Posterior cingulate gyrus (tissue), 11 donors: Measurements from ENCODE around the gene IRX2.

Experiments
- DNase-seq, 10 donors: peaks; one replicate each; pipeline versions ENCODE4 v3.0.0 to v3.0.0-alpha.2; 2020 to 2021; ENCODE audit warnings: mixed read lengths in 3 of 10
- intact Hi-C: fragments of 100-400 bp; cut with DNase I; formaldehyde crosslinking; loops from one replicate; pipeline ENCODE4 v1.15.1; 2023

IRX2 gene

DNA sequence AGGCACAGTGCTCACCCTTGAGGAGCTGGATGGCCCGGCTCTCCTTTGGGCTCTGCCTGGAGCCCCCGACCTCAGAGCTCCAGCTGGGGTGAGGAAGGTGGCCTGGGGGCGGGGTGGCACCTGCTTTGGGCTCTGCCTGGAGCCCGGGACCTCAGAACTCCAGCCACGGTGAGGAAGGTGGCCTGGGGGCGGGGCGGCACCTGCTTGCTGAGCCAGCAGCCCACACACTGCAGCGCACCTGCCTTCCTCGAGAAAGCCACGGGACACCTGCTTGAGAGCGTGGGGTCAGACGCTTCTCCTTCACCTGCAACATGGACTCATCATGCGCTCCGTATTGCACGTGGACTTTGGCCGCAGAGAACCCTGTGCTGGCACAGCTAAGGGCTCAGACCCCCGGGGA is 51.8 kb downstream of the IRX2 start:
- intact Hi-C loops: no loop called here
- DNase-seq: no peak

DNA sequence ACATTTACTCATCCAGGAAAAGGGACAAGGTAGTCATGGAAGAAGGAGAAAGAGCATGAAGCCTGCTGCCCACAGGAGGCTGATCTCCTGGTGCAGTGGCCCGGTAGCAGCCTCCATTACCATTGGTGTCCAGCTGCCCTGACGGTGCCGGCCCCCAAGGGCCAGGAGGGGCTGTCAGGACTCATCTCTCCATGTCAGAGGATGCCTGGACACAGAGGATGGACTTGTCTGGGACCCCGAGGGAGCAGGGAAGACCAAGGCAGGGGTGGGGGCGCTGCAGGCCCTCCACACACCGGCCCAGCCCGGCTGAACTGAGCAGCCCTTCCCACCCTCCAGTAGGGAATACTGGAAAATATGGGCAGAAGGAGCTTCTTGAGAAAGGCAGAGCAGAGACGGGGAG is 52.2 kb downstream of the IRX2 start:
- DNase-seq: no peak
- intact Hi-C loops: no loop called here

DNA sequence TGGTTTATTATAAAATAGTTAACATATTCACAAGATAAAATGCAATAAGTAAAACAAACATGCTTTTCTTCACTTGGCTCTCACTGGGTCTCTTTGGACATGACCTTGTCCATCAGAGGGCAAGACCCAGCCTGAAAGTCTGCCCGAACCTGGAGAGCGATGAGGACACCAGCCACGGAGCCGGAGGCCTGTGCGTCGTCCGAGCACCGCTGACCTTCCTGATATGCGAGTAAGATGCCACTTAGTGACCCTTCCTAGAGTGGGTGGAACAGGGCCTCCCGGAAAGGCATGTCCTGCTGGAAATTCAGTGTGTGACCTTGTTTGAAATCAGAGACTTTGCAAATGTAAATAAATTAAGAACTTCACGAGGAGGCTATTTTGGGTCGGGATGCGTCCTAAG is 52.9 kb downstream of the IRX2 start:
- no peak for DNase-seq

DNA sequence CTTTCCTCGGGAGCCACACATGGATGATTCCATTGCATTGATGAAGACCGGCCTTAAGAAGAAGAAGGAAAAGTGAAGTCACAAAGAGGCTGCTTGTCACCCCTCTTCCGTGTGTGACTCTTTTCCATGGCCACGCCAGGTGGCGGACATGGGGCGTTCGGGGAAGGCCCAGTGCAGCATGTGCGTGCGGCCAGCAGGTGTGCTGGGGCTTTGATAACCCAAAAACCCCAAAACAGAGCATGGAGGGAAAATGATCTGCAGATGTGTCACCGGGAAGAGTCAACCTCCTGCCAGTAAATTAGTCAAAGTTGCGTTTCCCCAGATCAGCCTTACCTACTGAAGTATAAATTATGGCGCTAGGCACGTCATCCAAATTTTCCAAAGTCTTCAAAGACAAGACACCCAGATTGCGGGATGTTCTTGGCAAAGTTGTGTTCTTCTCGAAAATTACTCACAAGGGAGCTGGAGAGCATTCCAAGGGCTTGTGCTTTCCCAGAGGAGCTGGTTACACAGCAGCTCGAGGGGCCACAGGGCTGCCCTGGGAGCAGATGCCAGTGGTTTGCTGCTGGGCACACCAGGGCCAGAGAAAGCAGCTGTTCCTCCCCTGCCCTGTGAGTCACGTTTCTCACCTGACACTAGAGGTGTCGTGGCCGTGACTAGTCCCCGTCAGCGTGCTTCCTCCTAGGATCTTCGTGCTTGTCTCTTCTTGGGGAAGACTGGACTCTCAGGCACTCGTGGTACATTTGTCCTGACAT is 53.9 kb downstream of the IRX2 start:
- intact Hi-C loops: no loop called here
- DNase-seq: no peak

More for the DNA sequence above, 52.9 kb downstream of the IRX2 start:
- intact Hi-C loops: no loop called here

DNA sequence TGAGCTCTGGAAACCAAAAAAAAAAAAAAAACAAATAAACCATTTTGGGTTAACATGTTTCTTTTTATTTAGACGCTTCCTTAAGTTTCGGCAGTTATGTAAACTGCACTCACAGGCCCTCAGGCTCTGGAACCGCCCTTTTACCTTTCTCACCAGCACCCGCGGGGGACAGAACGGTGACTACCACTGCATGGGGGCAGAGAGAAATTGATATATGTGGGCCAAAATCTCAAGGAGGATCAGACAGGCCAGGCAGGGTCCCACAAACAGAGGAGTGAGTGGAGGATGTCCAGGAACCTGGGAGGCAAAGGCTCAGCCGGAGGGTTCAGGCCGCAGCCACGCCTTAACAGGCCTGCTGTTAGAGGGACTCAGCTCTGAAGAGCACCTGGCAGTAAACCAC is 54.4 kb downstream of the IRX2 start:
- no peak for DNase-seq
- intact Hi-C loops: no loop called here
